ENCODE data around the gene SLC35E3.

DNA sequence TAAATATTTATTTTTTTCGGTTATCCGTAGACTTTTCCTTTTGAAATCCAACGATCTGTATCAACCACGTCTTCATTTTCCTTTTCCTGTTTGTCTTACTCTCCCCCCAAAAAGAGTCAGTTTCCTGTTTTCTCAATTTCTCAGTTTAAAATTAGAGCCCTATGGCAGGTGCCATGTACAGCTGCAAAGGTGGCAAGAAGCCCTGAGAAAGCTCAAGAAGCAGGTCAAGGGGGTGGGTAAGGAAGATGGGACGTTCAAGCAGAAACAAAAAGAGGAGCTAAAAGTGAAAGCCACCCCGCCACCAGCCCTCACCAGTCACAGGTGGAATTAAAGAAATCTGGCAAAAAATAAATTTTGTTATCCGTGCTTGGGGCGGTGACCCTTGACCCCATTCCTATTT is 26.7 kb downstream of the SLC35E3 start:
- TF ChIP-seq, protein P1, sequence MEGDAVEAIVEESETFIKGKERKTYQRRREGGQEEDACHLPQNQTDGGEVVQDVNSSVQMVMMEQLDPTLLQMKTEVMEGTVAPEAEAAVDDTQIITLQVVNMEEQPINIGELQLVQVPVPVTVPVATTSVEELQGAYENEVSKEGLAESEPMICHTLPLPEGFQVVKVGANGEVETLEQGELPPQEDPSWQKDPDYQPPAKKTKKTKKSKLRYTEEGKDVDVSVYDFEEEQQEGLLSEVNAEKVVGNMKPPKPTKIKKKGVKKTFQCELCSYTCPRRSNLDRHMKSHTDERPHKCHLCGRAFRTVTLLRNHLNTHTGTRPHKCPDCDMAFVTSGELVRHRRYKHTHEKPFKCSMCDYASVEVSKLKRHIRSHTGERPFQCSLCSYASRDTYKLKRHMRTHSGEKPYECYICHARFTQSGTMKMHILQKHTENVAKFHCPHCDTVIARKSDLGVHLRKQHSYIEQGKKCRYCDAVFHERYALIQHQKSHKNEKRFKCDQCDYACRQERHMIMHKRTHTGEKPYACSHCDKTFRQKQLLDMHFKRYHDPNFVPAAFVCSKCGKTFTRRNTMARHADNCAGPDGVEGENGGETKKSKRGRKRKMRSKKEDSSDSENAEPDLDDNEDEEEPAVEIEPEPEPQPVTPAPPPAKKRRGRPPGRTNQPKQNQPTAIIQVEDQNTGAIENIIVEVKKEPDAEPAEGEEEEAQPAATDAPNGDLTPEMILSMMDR (IDR thresholded peaks at IDR 0.05; ENCODE audit: insufficient read depth, low read length, poor library complexity, severe bottlenecking), result no peak
- TF ChIP-seq EZH2phosphoT487 (conservative IDR thresholded peaks at IDR 0.05; ENCODE audit: low read length), result no peak
